CD4-positive, alpha-beta T cell treated with Interferon alpha-2 for 1 hour (primary cell): ENCODE data around the gene GPN2.
A peak's percentile ranks its signal among the peaks of the same experiment; 100 is the strongest.

Experiments used
- DNase-seq, 2 donors: peaks; one replicate each; pipeline ENCODE4 v3.0.0-alpha.2; 2020 to 2022

The GPN2 gene

GRCh38 chr1:26889551-26890466 is at the start of gene GPN2:
GPN2 (minus strand) TSS chr1:26890283; CDS start chr1:26890096, 187 bp downstream.
- peak; percentile 76 to 81 for DNase-seq

- DNase-seq, result no peak
Observed at GRCh38 chr1:26938659-26939025, 48.6 kb upstream of the GPN2 start.

GRCh38 chr1:26938004-26938658 is 48.0 kb upstream of the GPN2 start:
- DNase-seq, result no peak

GRCh38 chr1:26936823-26937222 is 46.7 kb upstream of the GPN2 start:
- no peak for DNase-seq

- DNase-seq, result peak in 1 of 2 donors; percentile 9
Observed at GRCh38 chr1:26932531-26932930, 42.4 kb upstream of the GPN2 start.

GRCh38 chr1:26923711-26924110 is 33.6 kb upstream of the GPN2 start:
- no peak for DNase-seq

- no peak for DNase-seq
Observed at GRCh38 chr1:26922901-26923300, 32.8 kb upstream of the GPN2 start.

- DNase-seq, result no peak
Observed at GRCh38 chr1:26922431-26922729, 32.3 kb upstream of the GPN2 start.

- peak; percentile 95 to 96 for DNase-seq
Observed at GRCh38 chr1:26921540-26922430, 31.7 kb upstream of the GPN2 start, which contains the start of gene NUDC. NUDC (plus strand) TSS chr1:26921743; CDS start chr1:26921849, 106 bp downstream.

GRCh38 chr1:26921126-26921539 is 31.1 kb upstream of the GPN2 start:
- DNase-seq, result no peak

- DNase-seq, result no peak
Observed at GRCh38 chr1:26915204-26915842, 25.2 kb upstream of the GPN2 start.

- no peak for DNase-seq
Observed at GRCh38 chr1:26913754-26914619, 23.9 kb upstream of the GPN2 start, which contains the start of gene NR0B2. NR0B2 (minus strand) TSS chr1:26913975; CDS start chr1:26913940, 35 bp downstream.

- no peak for DNase-seq
Observed at GRCh38 chr1:26913389-26913753, 23.3 kb upstream of the GPN2 start.

- no peak for DNase-seq
Observed at GRCh38 chr1:26912147-26912490, 22.0 kb upstream of the GPN2 start.

- no peak for DNase-seq
Observed at GRCh38 chr1:26911399-26912146, 21.5 kb upstream of the GPN2 start.

GRCh38 chr1:26910343-26911160 is 20.5 kb upstream of the GPN2 start:
- no peak for DNase-seq

- DNase-seq, result no peak
Observed at GRCh38 chr1:26909951-26910342, 19.9 kb upstream of the GPN2 start.

- no peak for DNase-seq
Observed at GRCh38 chr1:26907071-26907917, 17.2 kb upstream of the GPN2 start.
